Measurements from ENCODE around the gene LPGAT1.

Gene LPGAT1

DNA sequence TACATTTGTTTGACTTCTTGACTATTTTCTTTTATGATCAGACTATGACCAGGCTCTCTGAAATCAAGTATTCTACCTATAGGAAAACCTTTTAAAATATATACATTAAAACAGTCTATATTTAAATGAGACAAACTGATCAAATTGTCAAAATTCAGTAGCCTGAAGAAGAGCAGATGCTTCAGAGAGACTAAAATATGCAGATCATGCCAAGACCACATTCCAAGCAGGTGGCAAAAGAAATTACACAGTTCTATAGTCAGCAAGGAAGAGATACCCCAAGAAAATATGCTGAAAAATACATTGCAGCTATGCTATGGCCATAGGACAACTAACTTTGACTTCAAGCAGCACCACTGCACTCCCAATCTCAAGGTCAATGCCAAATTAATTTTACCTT lies 3.5 kb downstream of the LPGAT1 start:
- Histone ChIP-seq H3K27ac (ENCODE audit: low read length) (no peak overlapping the region), H3K27me3 (ENCODE audit: low read depth, low read length) (no peaks in the 10 kb centered on the region), H3K9me3 (ENCODE audit: control insufficient read depth in 1 of 2, low read length in 2 of 2) (no peaks in the 10 kb centered on the region), H3K4me3 (ENCODE audit: low read depth in 1 of 2, low read length in 2 of 2) (no peak overlapping the region), H3K36me3 (ENCODE audit: control insufficient read depth in 1 of 2, insufficient read depth in 2 of 2, low read length in 2 of 2) (no peaks in the 10 kb centered on the region), H3K4me1 (ENCODE audit: control insufficient read depth in 1 of 2, insufficient read depth in 2 of 2, low read length in 2 of 2) (peaks cover 0 to 19% of the 10 kb centered on the region in 2 donors)

DNA sequence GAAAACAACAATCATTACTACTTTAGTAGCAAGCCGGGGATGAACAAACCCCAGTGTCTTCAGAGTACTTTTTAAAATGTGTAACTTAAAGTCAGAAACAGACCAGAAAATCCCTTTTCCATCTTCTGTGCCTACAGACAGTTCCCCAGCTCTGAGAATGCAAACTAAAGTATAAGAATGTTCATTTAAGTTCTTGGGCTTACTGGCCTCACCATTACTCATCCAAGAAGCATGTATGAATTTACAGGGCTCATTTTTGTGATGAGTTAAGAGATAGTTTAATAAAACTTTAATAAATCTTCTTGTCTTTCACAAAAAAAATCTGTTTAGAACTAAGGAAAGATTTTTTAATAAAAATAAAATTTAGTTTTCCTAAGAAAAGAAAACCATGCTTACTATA lies 4.6 kb downstream of the LPGAT1 start:
- Histone ChIP-seq H3K27ac (ENCODE audit: low read length) (no peak overlapping the region), H3K36me3 (ENCODE audit: control insufficient read depth in 1 of 2, insufficient read depth in 2 of 2, low read length in 2 of 2) (no peaks in the 10 kb centered on the region), H3K27me3 (ENCODE audit: low read depth, low read length) (no peaks in the 10 kb centered on the region), H3K9me3 (ENCODE audit: control insufficient read depth in 1 of 2, low read length in 2 of 2) (no peaks in the 10 kb centered on the region), H3K4me3 (ENCODE audit: low read depth in 1 of 2, low read length in 2 of 2) (no peak overlapping the region), H3K4me1 (ENCODE audit: control insufficient read depth in 1 of 2, insufficient read depth in 2 of 2, low read length in 2 of 2) (peaks cover 0 to 19% of the 10 kb centered on the region in 2 donors)

DNA sequence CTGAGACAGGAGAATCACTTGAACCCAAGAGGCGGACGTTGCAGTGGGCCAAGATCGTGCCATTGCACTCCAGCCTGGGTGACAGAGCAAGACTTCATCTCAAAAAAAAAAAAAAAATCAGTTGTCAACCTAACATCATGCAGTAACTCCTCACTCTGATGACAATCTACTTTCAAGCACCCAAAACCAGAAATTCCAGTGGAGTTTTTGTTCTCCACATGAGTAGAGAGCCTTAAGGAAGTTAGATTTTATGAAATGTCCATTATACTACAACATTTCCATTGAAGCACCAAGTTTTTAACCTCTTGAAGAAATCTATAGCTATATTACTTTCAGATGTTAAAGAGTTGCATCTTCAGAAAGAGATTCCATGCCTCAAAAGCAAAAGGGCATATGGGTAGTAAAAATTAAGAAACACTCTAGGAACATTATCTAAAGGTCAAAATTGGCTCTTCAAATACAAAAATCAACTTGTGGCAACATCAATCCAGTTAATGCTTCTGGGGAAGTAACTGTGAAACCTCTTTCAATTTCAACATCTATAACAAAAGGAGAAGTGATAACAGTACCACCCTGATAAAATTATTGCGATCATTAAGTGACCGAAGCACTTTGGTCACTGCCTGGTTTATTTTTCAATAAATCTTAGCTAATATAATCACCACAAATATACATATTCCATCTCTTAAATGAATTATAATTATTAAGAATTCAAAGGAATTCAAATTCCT lies 7.7 kb downstream of the LPGAT1 start:
- Histone ChIP-seq H3K9me3 (ENCODE audit: control insufficient read depth in 1 of 2, low read length in 2 of 2) (no peaks in the 10 kb centered on the region), H3K27ac (ENCODE audit: low read length) (no peak overlapping the region), H3K4me3 (ENCODE audit: low read depth in 1 of 2, low read length in 2 of 2) (no peak overlapping the region), H3K36me3 (ENCODE audit: control insufficient read depth in 1 of 2, insufficient read depth in 2 of 2, low read length in 2 of 2) (peaks cover 0 to 8% of the 10 kb centered on the region in 2 donors), H3K4me1 (ENCODE audit: control insufficient read depth in 1 of 2, insufficient read depth in 2 of 2, low read length in 2 of 2) (peaks cover 0 to 9% of the 10 kb centered on the region in 2 donors), H3K27me3 (ENCODE audit: low read depth, low read length) (no peaks in the 10 kb centered on the region)

DNA sequence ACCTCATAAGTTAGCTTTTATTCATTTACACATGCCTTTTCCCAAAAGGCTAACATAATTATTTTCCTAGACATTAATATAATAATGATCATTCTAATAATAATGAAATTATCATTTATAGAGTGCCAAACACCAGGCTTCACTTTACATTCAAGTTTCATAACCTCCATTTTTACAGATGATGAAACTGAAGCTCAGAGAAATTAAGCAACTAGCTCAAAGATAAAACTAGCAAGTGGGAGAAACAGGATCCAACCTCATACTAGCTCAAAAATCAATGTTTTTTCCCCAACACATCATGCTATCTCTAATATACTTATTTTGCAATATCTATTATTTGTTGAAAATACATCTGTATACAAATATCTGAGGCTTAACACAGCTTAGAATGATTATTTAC lies 14.0 kb downstream of the LPGAT1 start:
- Histone ChIP-seq H3K36me3 (ENCODE audit: control insufficient read depth in 1 of 2, insufficient read depth in 2 of 2, low read length in 2 of 2) (peaks cover 0 to 15% of the 10 kb centered on the region in 2 donors), H3K4me1 (ENCODE audit: control insufficient read depth in 1 of 2, insufficient read depth in 2 of 2, low read length in 2 of 2) (peaks cover 0 to 19% of the 10 kb centered on the region in 2 donors), H3K27ac (ENCODE audit: low read length) (no peak overlapping the region)

DNA sequence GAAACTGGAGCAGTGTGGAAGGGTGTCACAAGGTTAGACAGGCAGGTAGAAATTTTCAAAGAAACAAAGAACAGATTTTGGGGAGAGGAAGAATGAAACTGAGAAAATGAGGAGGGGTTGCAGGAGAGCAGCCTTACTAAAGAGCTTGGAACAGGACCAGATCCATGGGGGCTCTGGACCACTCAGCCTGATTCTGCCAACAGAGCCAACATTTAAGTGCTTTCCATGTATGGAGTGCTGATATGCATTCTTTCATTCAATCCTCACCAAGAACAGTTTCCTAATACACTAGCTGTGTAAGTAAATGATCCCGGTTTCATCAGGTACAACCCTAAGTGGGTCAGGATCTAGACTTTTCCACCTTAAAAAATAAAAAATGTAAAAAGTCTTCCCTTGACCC lies 16.2 kb downstream of the LPGAT1 start:
- Histone ChIP-seq H3K27ac (ENCODE audit: low read length) (no peak overlapping the region), H3K4me1 (ENCODE audit: control insufficient read depth in 1 of 2, insufficient read depth in 2 of 2, low read length in 2 of 2) (peaks cover 0 to 19% of the 10 kb centered on the region in 2 donors), H3K9me3 (ENCODE audit: control insufficient read depth in 1 of 2, low read length in 2 of 2) (no peaks in the 10 kb centered on the region), H3K4me3 (ENCODE audit: low read depth in 1 of 2, low read length in 2 of 2) (no peak overlapping the region), H3K27me3 (ENCODE audit: low read depth, low read length) (no peaks in the 10 kb centered on the region), H3K36me3 (ENCODE audit: control insufficient read depth in 1 of 2, insufficient read depth in 2 of 2, low read length in 2 of 2) (peaks cover 0 to 15% of the 10 kb centered on the region in 2 donors)

More for the DNA sequence above, 14.0 kb downstream of the LPGAT1 start:
- H3K4me3 ChIP-seq (ENCODE audit: low read depth in 1 of 2, low read length in 2 of 2): no peak overlapping the region
- H3K9me3 ChIP-seq (ENCODE audit: control insufficient read depth in 1 of 2, low read length in 2 of 2): no peaks in the 10 kb centered on the region
- no peaks in the 10 kb centered on the region for H3K27me3 ChIP-seq (ENCODE audit: low read depth, low read length)

DNA sequence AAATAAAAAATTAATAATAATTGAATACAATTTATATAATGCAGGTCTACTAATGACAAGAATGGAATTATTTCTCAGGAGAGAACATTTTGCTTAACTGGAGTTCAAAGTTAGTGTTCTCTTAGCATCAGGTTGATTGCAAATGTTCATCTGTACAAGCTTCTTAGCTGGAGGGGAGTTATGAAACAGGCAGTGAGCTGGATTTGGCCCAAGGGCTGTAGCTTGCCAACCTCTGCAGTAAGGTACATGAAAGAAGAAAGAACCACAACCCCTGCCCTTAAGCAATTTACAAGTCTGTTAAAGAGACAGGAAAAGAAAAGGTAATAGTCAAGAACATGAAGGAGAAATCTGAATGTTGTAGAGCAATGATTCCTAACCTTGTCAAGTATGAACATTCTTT lies 17.0 kb downstream of the LPGAT1 start:
- H3K27me3 ChIP-seq (ENCODE audit: low read depth, low read length): no peaks in the 10 kb centered on the region
- H3K9me3 ChIP-seq (ENCODE audit: control insufficient read depth in 1 of 2, low read length in 2 of 2): no peaks in the 10 kb centered on the region
- no peak overlapping the region for H3K4me3 ChIP-seq (ENCODE audit: low read depth in 1 of 2, low read length in 2 of 2)
- H3K4me1 ChIP-seq (ENCODE audit: control insufficient read depth in 1 of 2, insufficient read depth in 2 of 2, low read length in 2 of 2): peaks cover 0 to 19% of the 10 kb centered on the region in 2 donors
- H3K27ac ChIP-seq (ENCODE audit: low read length): no peak overlapping the region
- peaks cover 0 to 15% of the 10 kb centered on the region in 2 donors for H3K36me3 ChIP-seq (ENCODE audit: control insufficient read depth in 1 of 2, insufficient read depth in 2 of 2, low read length in 2 of 2)

DNA sequence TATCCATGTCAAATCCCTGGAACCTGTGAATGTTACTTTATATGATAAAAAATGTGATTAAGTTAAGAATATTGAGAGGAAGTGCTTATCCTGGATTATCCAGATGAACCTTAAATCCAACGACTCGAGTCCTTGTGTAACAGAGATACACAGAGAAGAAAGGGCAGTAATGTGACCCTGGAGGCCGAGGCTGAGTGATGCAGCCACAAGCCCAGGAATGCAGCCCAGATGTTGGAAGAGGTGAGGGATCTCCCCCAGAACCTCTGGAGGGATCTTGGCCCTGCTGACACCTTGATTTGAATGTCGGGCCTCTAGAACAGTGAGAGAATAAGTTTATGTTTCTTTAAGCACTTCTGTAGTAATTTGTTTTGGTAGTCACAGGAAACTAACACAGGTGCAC lies 18.0 kb downstream of the LPGAT1 start:
- Histone ChIP-seq H3K36me3 (ENCODE audit: control insufficient read depth in 1 of 2, insufficient read depth in 2 of 2, low read length in 2 of 2) (peaks cover 0 to 15% of the 10 kb centered on the region in 2 donors), H3K4me1 (ENCODE audit: control insufficient read depth in 1 of 2, insufficient read depth in 2 of 2, low read length in 2 of 2) (peaks cover 0 to 19% of the 10 kb centered on the region in 2 donors), H3K9me3 (ENCODE audit: control insufficient read depth in 1 of 2, low read length in 2 of 2) (no peaks in the 10 kb centered on the region), H3K27me3 (ENCODE audit: low read depth, low read length) (no peaks in the 10 kb centered on the region), H3K4me3 (ENCODE audit: low read depth in 1 of 2, low read length in 2 of 2) (no peak overlapping the region), H3K27ac (ENCODE audit: low read length) (no peak overlapping the region)

DNA sequence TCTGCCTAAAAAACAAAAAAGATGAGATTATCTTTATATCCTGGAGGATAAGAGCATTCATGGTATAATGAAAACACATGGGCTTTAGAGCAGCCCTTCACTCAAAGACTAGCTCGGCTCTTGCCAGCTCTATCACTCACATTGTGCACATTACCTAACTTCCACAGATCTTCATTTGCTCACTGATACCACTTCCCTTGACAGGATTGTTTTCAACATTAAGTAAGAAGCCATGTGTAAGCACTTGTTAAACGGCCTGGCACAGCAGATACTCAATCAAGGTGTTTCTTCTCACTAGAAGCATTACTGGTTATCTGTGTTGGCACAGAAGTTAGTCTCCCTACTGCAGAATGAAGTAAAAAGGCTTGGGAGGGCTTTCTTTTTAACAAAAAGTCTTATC lies 18.7 kb downstream of the LPGAT1 start:
- Histone ChIP-seq H3K4me3 (ENCODE audit: low read depth in 1 of 2, low read length in 2 of 2) (no peak overlapping the region), H3K4me1 (ENCODE audit: control insufficient read depth in 1 of 2, insufficient read depth in 2 of 2, low read length in 2 of 2) (peaks cover 0 to 19% of the 10 kb centered on the region in 2 donors), H3K27me3 (ENCODE audit: low read depth, low read length) (no peaks in the 10 kb centered on the region), H3K36me3 (ENCODE audit: control insufficient read depth in 1 of 2, insufficient read depth in 2 of 2, low read length in 2 of 2) (peaks cover 0 to 20% of the 10 kb centered on the region in 2 donors), H3K27ac (ENCODE audit: low read length) (no peak overlapping the region), H3K9me3 (ENCODE audit: control insufficient read depth in 1 of 2, low read length in 2 of 2) (no peaks in the 10 kb centered on the region)

DNA sequence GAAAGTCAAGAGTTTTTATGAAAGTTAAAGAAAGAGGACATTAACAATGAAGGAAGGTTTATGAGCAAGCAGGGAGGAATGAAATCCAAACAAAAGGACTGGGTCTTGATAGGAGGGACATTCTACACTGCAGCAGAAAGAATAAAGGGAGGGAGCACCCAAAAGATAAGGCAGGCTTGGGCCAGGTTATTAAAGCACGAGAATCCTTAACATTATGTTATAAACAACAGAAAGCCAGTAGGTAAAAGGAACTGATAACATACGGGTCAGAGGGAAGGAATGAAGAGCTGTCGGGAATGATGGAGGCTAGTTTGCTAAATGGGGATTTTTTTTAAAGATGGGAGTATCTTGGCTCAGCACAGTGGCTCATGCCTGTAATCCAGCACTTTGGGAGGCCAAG lies 19.4 kb downstream of the LPGAT1 start:
- Histone ChIP-seq H3K4me1 (ENCODE audit: control insufficient read depth in 1 of 2, insufficient read depth in 2 of 2, low read length in 2 of 2) (peaks cover 0 to 19% of the 10 kb centered on the region in 2 donors), H3K4me3 (ENCODE audit: low read depth in 1 of 2, low read length in 2 of 2) (no peak overlapping the region), H3K27ac (ENCODE audit: low read length) (no peak overlapping the region), H3K27me3 (ENCODE audit: low read depth, low read length) (no peaks in the 10 kb centered on the region), H3K36me3 (ENCODE audit: control insufficient read depth in 1 of 2, insufficient read depth in 2 of 2, low read length in 2 of 2) (peaks cover 0 to 20% of the 10 kb centered on the region in 2 donors), H3K9me3 (ENCODE audit: control insufficient read depth in 1 of 2, low read length in 2 of 2) (no peaks in the 10 kb centered on the region)

DNA sequence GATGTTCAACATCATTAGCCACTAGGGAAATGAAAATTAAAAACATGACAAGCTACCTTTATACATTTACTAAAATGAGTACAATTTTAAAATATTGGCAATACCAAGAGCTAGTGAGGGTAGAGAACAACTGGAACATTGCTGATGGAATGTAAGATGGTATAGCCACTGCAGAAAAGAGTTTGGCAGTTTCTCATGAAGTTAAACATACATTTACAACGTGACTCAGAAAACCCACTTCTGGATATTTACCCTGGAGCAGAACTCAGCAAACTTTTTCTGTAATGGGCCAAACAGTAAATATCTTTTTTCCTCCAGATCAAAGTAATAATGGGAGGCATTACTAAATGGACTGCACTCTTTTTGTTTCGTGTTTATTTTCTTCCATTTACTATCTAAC lies 22.1 kb downstream of the LPGAT1 start:
- H3K9me3 ChIP-seq (ENCODE audit: control insufficient read depth in 1 of 2, low read length in 2 of 2): no peaks in the 10 kb centered on the region
- no peak overlapping the region for H3K27ac ChIP-seq (ENCODE audit: low read length)
- H3K36me3 ChIP-seq (ENCODE audit: control insufficient read depth in 1 of 2, insufficient read depth in 2 of 2, low read length in 2 of 2): peaks cover 0 to 30% of the 10 kb centered on the region in 2 donors

DNA sequence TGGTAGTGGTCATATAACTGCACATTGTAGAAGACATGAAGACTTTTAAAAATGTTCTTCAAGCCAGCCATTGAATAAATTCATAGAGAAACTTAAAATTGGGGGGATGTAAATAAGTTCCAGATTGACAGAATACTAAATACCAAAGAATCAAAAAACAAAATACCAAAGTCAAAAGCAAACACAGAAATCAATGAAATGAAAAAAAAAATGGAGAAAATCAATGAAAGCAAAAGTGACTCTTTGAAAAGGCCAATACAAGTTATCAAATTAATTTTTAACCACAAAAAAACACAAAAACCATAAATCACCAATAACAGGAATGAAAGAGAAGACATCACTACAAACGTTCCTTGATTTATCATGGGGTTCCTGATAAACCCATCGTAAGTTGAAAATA lies 25.6 kb downstream of the LPGAT1 start:
- Histone ChIP-seq H3K27ac (ENCODE audit: low read length) (no peak overlapping the region), H3K4me3 (ENCODE audit: low read depth in 1 of 2, low read length in 2 of 2) (no peak overlapping the region), H3K9me3 (ENCODE audit: control insufficient read depth in 1 of 2, low read length in 2 of 2) (no peaks in the 10 kb centered on the region), H3K27me3 (ENCODE audit: low read depth, low read length) (no peaks in the 10 kb centered on the region), H3K4me1 (ENCODE audit: control insufficient read depth in 1 of 2, insufficient read depth in 2 of 2, low read length in 2 of 2) (no peaks in the 10 kb centered on the region), H3K36me3 (ENCODE audit: control insufficient read depth in 1 of 2, insufficient read depth in 2 of 2, low read length in 2 of 2) (peaks cover 0 to 22% of the 10 kb centered on the region in 2 donors)

More for the DNA sequence above, 22.1 kb downstream of the LPGAT1 start:
- H3K4me3 ChIP-seq (ENCODE audit: low read depth in 1 of 2, low read length in 2 of 2): no peak overlapping the region
- peaks cover 0 to 5% of the 10 kb centered on the region in 2 donors for H3K4me1 ChIP-seq (ENCODE audit: control insufficient read depth in 1 of 2, insufficient read depth in 2 of 2, low read length in 2 of 2)
- H3K27me3 ChIP-seq (ENCODE audit: low read depth, low read length): no peaks in the 10 kb centered on the region
